ENCODE data around the gene NTS.

NTS gene

GRCh38 chr12:85865890-85866289 is 8.2 kb upstream of the NTS start:
- no peak for TF ChIP-seq CTCF (IDR thresholded peaks at IDR 0.05)
- no peak for TF ChIP-seq ZFX (IDR thresholded peaks at IDR 0.05; ENCODE audit: borderline replicate concordance)
- no peak overlapping the region for H3K27ac ChIP-seq

- H3K27ac ChIP-seq, result no peak overlapping the region
- TF ChIP-seq CTCF (IDR thresholded peaks at IDR 0.05), result peak; percentile 93
- no peak for TF ChIP-seq ZFX (IDR thresholded peaks at IDR 0.05; ENCODE audit: borderline replicate concordance)
Observed at GRCh38 chr12:85866986-85867776, 6.9 kb upstream of the NTS start.

GRCh38 chr12:85872497-85873091 is 1.5 kb upstream of the NTS start:
- no peak overlapping the region for H3K27ac ChIP-seq
- TF ChIP-seq ZFX (IDR thresholded peaks at IDR 0.05; ENCODE audit: borderline replicate concordance), result no peak
- TF ChIP-seq CTCF (IDR thresholded peaks at IDR 0.05), result peak; percentile 96

GRCh38 chr12:85877459-85877858 is 3.4 kb downstream of the NTS start:
- TF ChIP-seq ZFX (IDR thresholded peaks at IDR 0.05; ENCODE audit: borderline replicate concordance) (no peak), CTCF (IDR thresholded peaks at IDR 0.05) (no peak)
- no peak overlapping the region for H3K27ac ChIP-seq

GRCh38 chr12:85883763-85884162 is 9.7 kb downstream of the NTS start:
- no peak for TF ChIP-seq CTCF (IDR thresholded peaks at IDR 0.05)
- no peak for TF ChIP-seq ZFX (IDR thresholded peaks at IDR 0.05; ENCODE audit: borderline replicate concordance)

GRCh38 chr12:85894653-85895052 is 20.6 kb downstream of the NTS start:
- TF ChIP-seq ZFX (IDR thresholded peaks at IDR 0.05; ENCODE audit: borderline replicate concordance) (no peak), CTCF (IDR thresholded peaks at IDR 0.05) (no peak)
- no peak overlapping the region for H3K27ac ChIP-seq

More at GRCh38 chr12:85883763-85884162, 9.7 kb downstream of the NTS start:
- no peak overlapping the region for H3K27ac ChIP-seq

- H3K27ac ChIP-seq, result no peak overlapping the region
- no peak for TF ChIP-seq ZFX (IDR thresholded peaks at IDR 0.05; ENCODE audit: borderline replicate concordance)
- peak; percentile 83 for TF ChIP-seq CTCF (IDR thresholded peaks at IDR 0.05)
Observed at GRCh38 chr12:85920324-85920947, 46.3 kb downstream of the NTS start.
